IMR-90 (cell line): ENCODE data around the gene TAF1. TPM values are rescaled to one million over a fixed set of nuclear protein-coding genes. Genes with fewer than 3 reads are reported as not detected.

Source experiments
- ATAC-seq: fragments of 200-7000 bp; cut with Tn5 transposase; 2 replicates; pipeline ENCODE4 v1.9.1; 2020; ENCODE audit warnings: low read depth, mild to moderate bottlenecking, moderate library complexity
- BruUV-seq: library from RNA; stranded (reverse); fragments of 400-500 nt; replicated peaks from 2 replicates; lab custom pipeline; 2021; lab: Mats Ljungman, UMichigan
- CTCF ChIA-PET: fragments of 300-600 bp; formaldehyde crosslinking; extraction: SDS; loops from one replicate; lab custom pipeline; 2021; ENCODE audit warnings: antibody characterized with exemption; lab: Yijun Ruan, JAX
- POLR2A ChIA-PET: fragments of 300-600 bp; sonication (Branson Sonifier 250); formaldehyde crosslinking; loops from one replicate; lab custom pipeline; 2022; ENCODE audit warnings: antibody characterized with exemption; ENCODE audit not compliant: unreplicated experiment; lab: Charles Lee
- DNase-seq: peaks from one replicate; pipeline ENCODE4 v3.0.0; 2013
- H2AFZ ChIP-seq: replicated peaks from 2 replicates; pipeline ENCODE3; 2013; ENCODE audit warnings: low read length, mild to moderate bottlenecking; ENCODE audit not compliant: poor library complexity
- H2AK5ac ChIP-seq: 2 replicates; pipeline ENCODE4 v1.6.1; 2013; ENCODE audit warnings: low read depth, low read length, inconsistent platforms
- H2AK9ac ChIP-seq: replicated peaks from 2 replicates; pipeline ENCODE3; 2013; ENCODE audit warnings: mild to moderate bottlenecking, low read depth, low read length, moderate library complexity; ENCODE audit not compliant: poor library complexity
- H2BK120ac ChIP-seq: 2 replicates; pipeline ENCODE4 v1.6.1; 2013; ENCODE audit warnings: low read depth, low read length, inconsistent platforms
- H2BK15ac ChIP-seq: 3 replicates; pipeline ENCODE4 v1.6.1; 2013; ENCODE audit warnings: low read depth, low read length, inconsistent platforms
- H2BK20ac ChIP-seq: 2 replicates; pipeline ENCODE4 v1.6.1; 2013; ENCODE audit warnings: low read depth, mild to moderate bottlenecking, inconsistent platforms, low read length, moderate library complexity
- H2BK5ac ChIP-seq: 2 replicates; pipeline ENCODE4 v1.6.1; 2013; ENCODE audit warnings: mild to moderate bottlenecking, low read depth, low read length, inconsistent platforms; ENCODE audit not compliant: poor library complexity, severe bottlenecking
- H3K14ac ChIP-seq: replicated peaks from 2 replicates; pipeline ENCODE4 v1.6.1; 2013; ENCODE audit warnings: low read depth, low read length, inconsistent platforms
- H3K18ac ChIP-seq: 2 replicates; pipeline ENCODE4 v1.6.1; 2013; ENCODE audit warnings: low read depth, low read length, control low read depth
- H3K23ac ChIP-seq: 2 replicates; pipeline ENCODE4 v1.6.1; 2013; ENCODE audit warnings: low read depth, low read length, inconsistent platforms
- H3K27ac ChIP-seq: 2 replicates; pipeline ENCODE4 v1.5.1; 2013; ENCODE audit warnings: mild to moderate bottlenecking, control low read depth, low read length; ENCODE audit not compliant: insufficient read depth
- H3K27me3 ChIP-seq: 2 replicates; pipeline ENCODE4 v1.6.1; 2013; ENCODE audit warnings: low read length; ENCODE audit not compliant: control insufficient read depth, insufficient read depth
- H3K36me3 ChIP-seq: 2 replicates; pipeline ENCODE4 v1.6.1; 2013; ENCODE audit warnings: low read length, mixed read lengths; ENCODE audit not compliant: control insufficient read depth, insufficient read depth
- H3K4ac ChIP-seq: 2 replicates; pipeline ENCODE4 v1.6.1; 2013; ENCODE audit warnings: low read depth, low read length, inconsistent platforms
- H3K4me1 ChIP-seq: 2 replicates; pipeline ENCODE4 v1.6.1; 2013; ENCODE audit warnings: low read length, mixed read lengths; ENCODE audit not compliant: control insufficient read depth, insufficient read depth
- H3K4me2 ChIP-seq: 2 replicates; pipeline ENCODE4 v1.6.1; 2013; ENCODE audit warnings: low read depth, mild to moderate bottlenecking, control low read depth, low read length, moderate library complexity
- H3K4me3 ChIP-seq: 2 replicates; pipeline ENCODE4 v1.5.1; 2013; ENCODE audit warnings: low read depth, mild to moderate bottlenecking, control low read depth, low read length, moderate library complexity; ENCODE audit not compliant: insufficient read depth
- H3K56ac ChIP-seq: 2 replicates; pipeline ENCODE4 v1.6.1; 2013; ENCODE audit warnings: low read length, inconsistent platforms; ENCODE audit not compliant: insufficient read depth; ENCODE audit errors: extremely low read depth
- H3K79me1 ChIP-seq, 2 experiments: 2 replicates each; pipeline ENCODE4 v1.6.1; 2013; ENCODE audit warnings: low read length in 2 of 2, inconsistent platforms in 1 of 2, low read depth in 1 of 2
- H3K9ac ChIP-seq: 2 replicates; pipeline ENCODE4 v1.6.1; 2013; ENCODE audit warnings: low read depth, low read length, control low read depth
- H3K9me1 ChIP-seq: 2 replicates; pipeline ENCODE4 v1.6.1; 2013; ENCODE audit warnings: low read length, inconsistent platforms; ENCODE audit not compliant: insufficient read depth
- H3K9me3 ChIP-seq: 2 replicates; pipeline ENCODE4 v1.6.1; 2013; ENCODE audit warnings: low read length; ENCODE audit not compliant: control insufficient read depth, insufficient read depth
- H4K20me1 ChIP-seq: 2 replicates; pipeline ENCODE4 v1.6.1; 2013; ENCODE audit warnings: low read length, inconsistent platforms; ENCODE audit not compliant: insufficient read depth
- H4K5ac ChIP-seq: 2 replicates; pipeline ENCODE4 v1.6.1; 2013; ENCODE audit warnings: mild to moderate bottlenecking, low read depth, low read length, control low read depth
- H4K8ac ChIP-seq, 2 experiments: 2 replicates each; pipeline ENCODE4 v1.6.1; 2013; ENCODE audit warnings: low read depth in 2 of 2, low read length in 2 of 2, control low read depth in 1 of 2, inconsistent platforms in 1 of 2
- H4K91ac ChIP-seq: 2 replicates; pipeline ENCODE4 v1.6.1; 2013; ENCODE audit warnings: low read depth, low read length, inconsistent platforms; ENCODE audit not compliant: insufficient read depth
- MAFK ChIP-seq: IDR thresholded peaks from 2 replicates; pipeline ENCODE4 v1.6.1; 2012; ENCODE audit warnings: low read depth, low read length, improper control_type of control experiment
- WGBS, 2 experiments: methylation state at CpG; one replicate each; pipeline versions ENCODE4 v1.1.5 to v1.1.7; 2013; ENCODE audit warnings: missing lambda C conversion rate in 2 of 2; ENCODE audit not compliant: insufficient read length in 1 of 2; ENCODE audit errors: extremely low coverage in 2 of 2; 5-methylcytosine and 5-hydroxymethylcytosine counted together
- dilution Hi-C: fragments of 300-500 bp; cut with HindIII; formaldehyde crosslinking; loops from one replicate; pipeline ENCODE4 v1.14.3; 2018; ENCODE audit warnings: low sequenced_read_pairs; ENCODE audit not compliant: unreplicated experiment
- in situ Hi-C: fragments of 300-500 bp; cut with MboI; formaldehyde crosslinking; loops from 3 replicates; pipeline ENCODE4 v1.14.3; 2019; ENCODE audit warnings: low sequenced_read_pairs, inconsistent platforms, mixed read lengths
- intact Hi-C: fragments of 100-400 bp; cut with micrococcal nuclease; formaldehyde crosslinking; loops from 2 replicates; pipeline ENCODE4 v1.10.0; 2022
- polyA plus RNA-seq, 3 experiments: library from polyadenylated mRNA; depleted of rRNA; stranded (reverse); fragments of >200 nt; gene quantifications; 2 replicates each; pipeline ENCODE4 v1.2.3, GENCODE V29; 2012; ENCODE audit warnings: low replicate concordance in 1 of 3
- total RNA-seq: library from RNA; depleted of rRNA; stranded (reverse); fragments of >200 nt; gene quantifications from 2 replicates; pipeline ENCODE4 v1.2.3, GENCODE V29; 2012

The TAF1 gene
- total and polyA plus RNA-seq, 2 of the 4 experiments (the other 2 are of a cell fraction), result 15.7 to 25.5 TPM

- no peak for TF ChIP-seq MAFK
- Histone ChIP-seq H3K4me2 (no peak overlapping the region), H3K9me3 (no peaks in the 10 kb centered on the region), H3K79me1 (no peaks in the 10 kb centered on the region), H3K36me3 (no peaks in the 10 kb centered on the region), H2AFZ (no peak overlapping the region), H3K4me1 (no peaks in the 10 kb centered on the region), H2BK20ac (no peak overlapping the region), H4K20me1 (no peaks in the 10 kb centered on the region), H4K5ac (no peak overlapping the region), H2BK5ac (no peak overlapping the region), H2AK5ac (no peak overlapping the region), H3K27ac (no peak overlapping the region), H2AK9ac (no peak overlapping the region), H3K23ac (no peak overlapping the region), H3K27me3 (peaks cover 4% of the 10 kb centered on the region; the same call in 1 of the 2 replicates), H3K4me3 (no peak overlapping the region), H3K18ac (no peak overlapping the region), H2BK120ac (no peak overlapping the region), H3K14ac (no peak overlapping the region), H2BK15ac (no peak overlapping the region), H3K9me1 (no peaks in the 10 kb centered on the region), H3K56ac (no peak overlapping the region), H3K9ac (no peak overlapping the region), H3K4ac (no peak overlapping the region), H4K91ac (no peak overlapping the region), H4K8ac (no peak overlapping the region)
- DNase-seq (no peak), ATAC-seq (no peak)
- ChIA-PET CTCF (interaction anchor here (0.7 kb wide), 1 partner anchor 35 kb away, joined by 3 read pairs; no protein-coding TSS in a partner anchor), POLR2A (no interaction called here)
- WGBS, 2 experiments, result no CpG with 5 or more reads among the region's 8 CpGs
- BruUV-seq, result no TSS peak
- dilution Hi-C loops (no loop called here), intact Hi-C loops (no loop called here), in situ Hi-C loops (no loop called here)
These were observed 109.8 kb downstream of the TAF1 start for GRCh38 chrX:71475785-71476540.
